ENCODE measurements around the gene CAMK1D. TPM values are rescaled to one million over a fixed set of nuclear protein-coding genes. Genes with fewer than 3 reads are reported as not detected.
"Not testable (repeated sequence)": the region's sequence is repeated elsewhere in the genome, so short reads cannot be mapped to it uniquely, and the experiment has no call there.

Gene CAMK1D
- total RNA-seq, 2 experiments from 2014 or later = 7.5 to 9.0 TPM

- H3K27ac Mint-ChIP-seq = no peak overlapping the region
Measured at GRCh38 chr10:12848439-12849173, 499.3 kb downstream of the CAMK1D start.

DNA sequence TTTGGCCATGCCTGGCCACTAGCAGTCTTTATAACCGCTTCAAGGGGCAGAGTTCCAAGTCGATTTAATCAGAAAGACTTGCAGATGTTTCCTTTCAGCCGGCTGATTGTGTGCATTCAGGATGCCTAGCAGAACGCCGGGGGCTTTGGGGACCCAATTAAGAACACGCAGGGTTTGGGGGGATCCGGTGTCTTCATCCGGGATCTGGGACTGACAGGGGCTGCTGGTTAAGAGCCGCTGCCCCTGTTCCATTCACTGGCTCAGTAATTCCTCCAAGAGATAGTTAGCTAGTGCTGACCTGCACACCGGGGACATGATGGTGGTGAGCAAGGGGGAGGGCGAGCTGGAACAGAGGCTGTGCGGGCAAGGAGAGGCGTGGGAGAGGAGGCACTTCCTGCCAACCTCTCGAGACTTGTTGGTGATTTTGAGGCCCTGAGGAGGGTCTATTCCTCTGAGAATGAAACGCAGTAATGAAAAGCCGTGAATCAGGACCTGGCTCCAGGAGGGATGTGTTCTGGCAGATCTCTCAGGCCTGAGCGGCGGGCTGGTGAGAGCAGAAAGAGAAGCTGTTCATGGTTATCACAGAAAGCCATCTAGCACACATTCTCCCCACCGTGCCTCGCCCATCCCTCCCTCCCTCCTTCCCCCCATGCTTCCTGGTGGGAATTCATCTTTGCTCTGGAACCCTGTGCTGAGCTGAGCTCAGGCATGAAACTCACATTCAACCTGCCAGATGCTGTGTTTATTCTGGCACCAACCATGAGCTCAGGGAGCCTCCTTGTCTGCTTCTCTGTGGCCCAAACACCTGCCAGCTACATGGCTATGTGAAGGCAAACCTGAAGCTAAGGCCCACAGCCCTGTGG, 500.2 kb downstream of the CAMK1D start:
- ATAC-seq (ENCODE audit: low read depth) (no peak), DNase-seq (no peak)
- Mint-ChIP-seq H3K9me3 (no peaks in the 10 kb centered on the region), H3K4me1 (no peaks in the 10 kb centered on the region), H3K36me3 (no peaks in the 10 kb centered on the region), H3K4me3 (no peak overlapping the region), H3K27ac (no peak overlapping the region), H3K27me3 (peaks cover 16% of the 10 kb centered on the region)
- POLR2A ChIA-PET = no interaction called here

More at GRCh38 chr10:12848439-12849173, 499.3 kb downstream of the CAMK1D start:
- Mint-ChIP-seq H3K9me3 (no peaks in the 10 kb centered on the region), H3K36me3 (no peaks in the 10 kb centered on the region), H3K4me1 (no peaks in the 10 kb centered on the region), H3K27me3 (peaks cover 13% of the 10 kb centered on the region), H3K4me3 (no peak overlapping the region)
- ATAC-seq (ENCODE audit: low read depth) (no peak), DNase-seq (no peak)
- POLR2A ChIA-PET = no interaction called here

- Mint-ChIP-seq H3K4me1 (no peaks in the 10 kb centered on the region), H3K9me3 (no peaks in the 10 kb centered on the region), H3K4me3 (no peak overlapping the region), H3K36me3 (no peaks in the 10 kb centered on the region), H3K27ac (no peak overlapping the region), H3K27me3 (peaks cover 17% of the 10 kb centered on the region)
- ATAC-seq (ENCODE audit: low read depth) = no peak
- POLR2A ChIA-PET = no interaction called here
- no peak for DNase-seq
Measured at GRCh38 chr10:12852687-12853086, 503.3 kb downstream of the CAMK1D start.

DNA sequence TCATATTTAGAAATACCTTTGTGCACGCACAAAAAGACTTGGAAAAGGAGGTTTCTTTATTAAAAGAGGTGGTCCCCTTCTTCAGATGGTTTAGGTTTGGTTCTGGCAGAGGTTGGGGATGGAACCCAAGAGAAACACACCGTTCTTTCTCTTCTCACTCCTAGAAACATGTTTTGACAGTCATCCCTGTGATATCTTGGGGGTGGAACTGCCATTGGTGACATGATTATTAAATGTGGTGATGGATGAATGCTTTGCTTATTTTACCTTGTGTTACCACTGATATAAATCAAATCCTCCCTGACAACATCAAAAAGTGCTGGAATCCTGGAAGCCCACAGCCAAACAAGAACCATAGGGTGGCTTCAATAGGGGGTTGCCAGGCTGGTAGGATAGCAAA, 505.6 kb downstream of the CAMK1D start:
- POLR2A ChIA-PET = no interaction called here
- Mint-ChIP-seq H3K36me3 (no peaks in the 10 kb centered on the region), H3K27ac (no peak overlapping the region), H3K9me3 (no peaks in the 10 kb centered on the region), H3K4me1 (no peaks in the 10 kb centered on the region), H3K27me3 (peaks cover 25% of the 10 kb centered on the region), H3K4me3 (no peak overlapping the region)
- DNase-seq (no peak), ATAC-seq (ENCODE audit: low read depth) (no peak)

GRCh38 chr10:12862459-12862858, 513.1 kb downstream of the CAMK1D start:
- no peak for DNase-seq
- H3K9me3 Mint-ChIP-seq = no peaks in the 10 kb centered on the region
- no peak overlapping the region for H3K27ac Mint-ChIP-seq
- POLR2A ChIA-PET = no interaction called here
- no peaks in the 10 kb centered on the region for H3K36me3 Mint-ChIP-seq
- H3K4me3 Mint-ChIP-seq = no peak overlapping the region
- no peaks in the 10 kb centered on the region for H3K4me1 Mint-ChIP-seq
- H3K27me3 Mint-ChIP-seq = peaks cover 26% of the 10 kb centered on the region
- no peak for ATAC-seq (ENCODE audit: low read depth)

GRCh38 chr10:12865515-12865914, 516.2 kb downstream of the CAMK1D start:
- H3K27me3 Mint-ChIP-seq; POLR2A ChIA-PET; H3K4me1 Mint-ChIP-seq; H3K27ac Mint-ChIP-seq; H3K9me3 Mint-ChIP-seq; H3K4me3 Mint-ChIP-seq; DNase-seq; H3K36me3 Mint-ChIP-seq; ATAC-seq (ENCODE audit: low read depth): not testable (repeated sequence)

GRCh38 chr10:12868229-12868628, 518.9 kb downstream of the CAMK1D start:
- ATAC-seq (ENCODE audit: low read depth) = no peak
- no peak overlapping the region for H3K4me3 Mint-ChIP-seq
- no peaks in the 10 kb centered on the region for H3K9me3 Mint-ChIP-seq
- no peaks in the 10 kb centered on the region for H3K4me1 Mint-ChIP-seq
- H3K27ac Mint-ChIP-seq = no peak overlapping the region
- no peaks in the 10 kb centered on the region for H3K36me3 Mint-ChIP-seq
- DNase-seq = no peak
- H3K27me3 Mint-ChIP-seq = peaks cover 5% of the 10 kb centered on the region
- POLR2A ChIA-PET = no interaction called here

GRCh38 chr10:12869427-12869826, 520.1 kb downstream of the CAMK1D start:
- Mint-ChIP-seq H3K4me3 (no peak overlapping the region), H3K27ac (no peak overlapping the region), H3K9me3 (no peaks in the 10 kb centered on the region), H3K36me3 (no peaks in the 10 kb centered on the region), H3K27me3 (peaks cover 5% of the 10 kb centered on the region), H3K4me1 (no peaks in the 10 kb centered on the region)
- POLR2A ChIA-PET = no interaction called here
- DNase-seq = no peak
- ATAC-seq (ENCODE audit: low read depth) = no peak

DNA sequence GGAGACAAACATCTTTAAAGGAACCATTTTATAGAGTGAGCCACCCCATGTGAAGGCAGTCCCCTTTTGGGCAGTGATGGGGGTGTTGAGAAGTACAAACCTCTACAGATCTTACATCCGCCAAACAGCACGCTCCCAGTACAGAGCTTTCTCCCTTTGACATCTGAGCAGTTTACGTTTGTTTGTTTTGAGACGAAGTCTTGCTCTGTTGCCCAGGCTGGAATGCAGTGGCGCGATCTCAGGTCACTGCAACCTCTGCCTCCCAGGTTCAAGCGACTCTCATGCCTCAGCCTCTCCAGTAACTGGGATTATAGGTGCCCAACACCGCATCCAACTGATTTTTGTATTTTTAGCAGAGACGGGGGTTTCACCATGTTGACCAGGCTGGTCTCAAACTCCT, 523.2 kb downstream of the CAMK1D start:
- ATAC-seq (ENCODE audit: low read depth) (no peak), DNase-seq (no peak)
- Mint-ChIP-seq H3K9me3 (no peaks in the 10 kb centered on the region), H3K4me3 (no peak overlapping the region), H3K27me3 (peaks cover 2% of the 10 kb centered on the region), H3K27ac (no peak overlapping the region), H3K4me1 (no peaks in the 10 kb centered on the region), H3K36me3 (no peaks in the 10 kb centered on the region)
- POLR2A ChIA-PET = no interaction called here

GRCh38 chr10:12873172-12873571, 523.8 kb downstream of the CAMK1D start:
- Mint-ChIP-seq H3K36me3 (no peaks in the 10 kb centered on the region), H3K4me3 (no peak overlapping the region), H3K9me3 (no peaks in the 10 kb centered on the region), H3K27ac (no peak overlapping the region), H3K4me1 (no peaks in the 10 kb centered on the region), H3K27me3 (peaks cover 2% of the 10 kb centered on the region)
- ATAC-seq (ENCODE audit: low read depth) = no peak
- POLR2A ChIA-PET = no interaction called here
- DNase-seq = no peak

- Mint-ChIP-seq H3K9me3 (no peaks in the 10 kb centered on the region), H3K27ac (no peak overlapping the region), H3K4me1 (no peaks in the 10 kb centered on the region), H3K4me3 (no peak overlapping the region), H3K27me3 (peaks cover 2% of the 10 kb centered on the region), H3K36me3 (no peaks in the 10 kb centered on the region)
- ATAC-seq (ENCODE audit: low read depth) (no peak), DNase-seq (no peak)
- POLR2A ChIA-PET = no interaction called here
Measured at GRCh38 chr10:12874501-12874900, 525.2 kb downstream of the CAMK1D start.

DNA sequence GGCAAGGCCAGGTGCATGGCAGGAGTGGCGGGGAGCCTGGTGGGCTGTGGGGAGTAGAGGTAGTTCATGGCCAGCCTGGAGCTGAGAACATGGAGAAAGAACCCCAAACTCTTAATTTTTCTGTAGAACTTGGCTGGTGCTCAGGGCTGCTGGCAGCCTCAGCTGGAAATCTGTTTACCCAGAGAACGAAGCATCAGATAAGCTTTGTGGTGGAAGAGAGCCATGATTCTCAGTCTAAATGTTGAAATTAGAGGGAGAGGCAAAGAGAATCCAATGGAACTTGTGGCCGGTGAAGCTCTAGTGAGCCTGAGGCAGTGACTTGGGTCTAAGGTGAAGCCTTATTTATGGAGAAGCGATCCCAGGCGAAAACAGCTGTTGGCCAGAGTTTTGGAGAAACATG, 525.8 kb downstream of the CAMK1D start:
- Mint-ChIP-seq H3K9me3 (no peaks in the 10 kb centered on the region), H3K36me3 (no peaks in the 10 kb centered on the region), H3K27me3 (peaks cover 2% of the 10 kb centered on the region), H3K27ac (no peak overlapping the region), H3K4me1 (no peaks in the 10 kb centered on the region), H3K4me3 (no peak overlapping the region)
- no peak for ATAC-seq (ENCODE audit: low read depth)
- DNase-seq = no peak
- POLR2A ChIA-PET = no interaction called here

DNA sequence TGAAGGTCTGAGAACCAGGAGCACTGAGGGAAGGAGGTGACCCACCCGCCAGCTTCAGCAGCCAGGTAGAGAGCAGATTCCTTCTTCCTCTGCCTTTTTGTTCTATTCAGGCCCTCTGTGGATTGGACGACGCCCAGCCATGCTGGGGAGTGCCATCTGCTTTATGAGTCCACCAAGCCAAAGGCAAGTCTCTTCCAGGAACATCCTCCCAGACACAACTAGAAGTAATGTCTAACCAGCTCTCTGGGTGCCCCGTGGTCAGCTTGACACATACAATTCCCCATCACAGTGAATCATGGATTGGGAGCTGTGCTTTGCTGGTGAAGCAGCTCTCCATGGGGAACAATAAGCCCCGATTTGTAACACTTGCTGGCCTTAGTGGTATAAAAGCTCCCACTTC, 526.9 kb downstream of the CAMK1D start:
- POLR2A ChIA-PET = no interaction called here
- no peaks in the 10 kb centered on the region for H3K36me3 Mint-ChIP-seq
- H3K27ac Mint-ChIP-seq = no peak overlapping the region
- H3K9me3 Mint-ChIP-seq = no peaks in the 10 kb centered on the region
- ATAC-seq (ENCODE audit: low read depth) (no peak), DNase-seq (no peak)
- H3K27me3 Mint-ChIP-seq = peaks cover 2% of the 10 kb centered on the region
- H3K4me1 Mint-ChIP-seq = no peaks in the 10 kb centered on the region
- no peak overlapping the region for H3K4me3 Mint-ChIP-seq

DNA sequence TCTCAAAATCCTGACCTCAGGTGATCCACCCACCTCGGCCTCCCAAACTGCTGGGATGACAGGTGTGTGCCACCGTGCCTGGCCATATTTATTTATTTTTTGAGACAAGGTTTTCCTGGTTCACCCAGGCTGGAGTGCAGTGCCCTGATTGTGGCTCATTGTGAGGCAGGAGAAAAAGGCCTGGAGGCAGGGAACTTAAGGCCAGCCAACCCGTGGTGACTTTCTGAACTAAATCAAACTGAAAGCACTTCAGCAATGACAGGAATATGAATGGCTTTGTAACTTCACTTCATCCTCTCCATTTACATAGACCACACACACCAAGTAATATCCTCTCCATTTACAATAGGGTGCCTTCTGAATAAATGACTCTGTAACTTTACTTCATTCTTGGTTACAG, 527.8 kb downstream of the CAMK1D start:
- Mint-ChIP-seq H3K4me3 (no peak overlapping the region), H3K27ac (no peak overlapping the region), H3K4me1 (no peaks in the 10 kb centered on the region), H3K9me3 (no peaks in the 10 kb centered on the region), H3K27me3 (peaks cover 5% of the 10 kb centered on the region), H3K36me3 (no peaks in the 10 kb centered on the region)
- ATAC-seq (ENCODE audit: low read depth) (no peak), DNase-seq (no peak)
- POLR2A ChIA-PET = no interaction called here
